AG04450 (cell line): Measurements from ENCODE around the gene ARHGEF10L. TPM values are rescaled to one million over a fixed set of nuclear protein-coding genes. Genes with fewer than 3 reads are reported as not detected.

Experiments used
- CTCF ChIA-PET: fragments of 300-600, 350-600 bp; formaldehyde crosslinking; extraction: SDS; loops from one replicate; lab custom pipeline; 2022; ENCODE audit warnings: antibody characterized with exemption, inconsistent platforms; lab: Charles Lee
- POLR2A ChIA-PET: fragments of 350-600 bp; formaldehyde crosslinking; extraction: SDS; loops from one replicate; lab custom pipeline; 2021; ENCODE audit warnings: antibody characterized with exemption, inconsistent platforms; lab: Yijun Ruan, JAX
- DNase-seq: peaks from one replicate; pipeline ENCODE4 v3.0.0-alpha.2; 2011; ENCODE audit warnings: low read depth, low spot score
- H3K27ac ChIP-seq: one replicate; pipeline ENCODE4 v1.5.1; 2012; ENCODE audit warnings: low read depth, low read length, control low read depth
- H3K27me3 ChIP-seq: one replicate; pipeline ENCODE4 v1.6.0; 2012; ENCODE audit warnings: low read length; ENCODE audit not compliant: control insufficient read depth, insufficient read depth
- H3K4me3 ChIP-seq: 2 replicates; pipeline ENCODE4 v1.5.1; 2011; ENCODE audit warnings: mild to moderate bottlenecking, low read depth, low read length, control low read depth
- H3K9me3 ChIP-seq: 2 replicates; pipeline ENCODE4 v1.5.1; 2012; ENCODE audit warnings: low read length; ENCODE audit not compliant: control insufficient read depth, insufficient read depth
- polyA plus RNA-seq: library from polyadenylated mRNA; depleted of rRNA; stranded (reverse); fragments of >200 nt; gene quantifications from 2 replicates; pipeline ENCODE4 v1.2.3, GENCODE V29; 2011
- TF ChIP-seq, protein P1 (sequence below): IDR thresholded peaks from 2 replicates; pipeline ENCODE4 v1.5.1; 2011; ENCODE audit warnings: low read depth, low read length, control low read depth, inconsistent platforms

ARHGEF10L gene
- polyA plus RNA-seq, 1 experiment: 5.7 TPM

DNA sequence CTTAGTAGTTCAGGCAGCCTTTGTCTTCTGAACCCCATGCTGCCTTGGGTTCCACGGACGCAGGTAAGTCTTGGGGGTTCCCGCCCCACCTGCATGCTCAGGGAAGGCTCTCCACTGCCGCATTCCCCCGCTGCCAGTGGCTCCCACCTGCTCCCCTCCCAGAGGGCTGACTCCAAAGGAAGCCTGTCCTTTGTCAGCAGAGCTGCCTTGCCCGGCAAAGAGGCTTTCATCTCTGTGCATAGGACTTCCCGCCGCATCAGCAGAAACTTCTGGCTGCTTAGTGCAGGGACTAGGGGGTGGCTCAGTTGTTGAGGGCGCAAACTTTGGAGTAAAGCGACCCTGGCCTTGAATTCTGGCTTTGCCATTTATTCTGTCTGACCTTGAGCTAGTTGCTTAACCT, 190.4 kb downstream of the ARHGEF10L start:
- CTCF ChIA-PET: no interaction called here

DNA sequence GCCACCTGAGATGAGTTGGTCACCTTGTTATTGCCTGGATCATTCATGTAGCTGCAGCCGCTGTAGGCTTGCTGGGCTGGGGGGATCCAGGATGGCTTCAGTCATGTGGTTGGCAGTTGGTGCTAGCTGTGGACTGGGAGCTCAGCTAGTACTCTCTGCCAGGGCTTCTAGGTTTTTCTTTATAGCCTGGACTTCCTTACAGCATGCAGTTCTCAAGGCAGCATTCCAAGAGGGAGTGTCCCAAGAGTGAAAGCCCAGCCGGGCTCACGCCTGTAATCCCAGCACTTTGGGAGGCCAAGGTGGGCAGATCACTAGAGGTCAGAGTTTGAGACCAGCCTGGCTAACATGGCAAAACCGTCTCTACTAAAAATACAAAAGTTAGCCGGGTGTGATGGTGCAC, 192.0 kb downstream of the ARHGEF10L start:
- CTCF ChIA-PET: no interaction called here
- peaks cover 6% of the 10 kb centered on the region for H3K27me3 ChIP-seq
- H3K9me3 ChIP-seq: no peaks in the 10 kb centered on the region; the same call in 1 of the 2 replicates
- no peak for DNase-seq
- TF ChIP-seq, protein P1, sequence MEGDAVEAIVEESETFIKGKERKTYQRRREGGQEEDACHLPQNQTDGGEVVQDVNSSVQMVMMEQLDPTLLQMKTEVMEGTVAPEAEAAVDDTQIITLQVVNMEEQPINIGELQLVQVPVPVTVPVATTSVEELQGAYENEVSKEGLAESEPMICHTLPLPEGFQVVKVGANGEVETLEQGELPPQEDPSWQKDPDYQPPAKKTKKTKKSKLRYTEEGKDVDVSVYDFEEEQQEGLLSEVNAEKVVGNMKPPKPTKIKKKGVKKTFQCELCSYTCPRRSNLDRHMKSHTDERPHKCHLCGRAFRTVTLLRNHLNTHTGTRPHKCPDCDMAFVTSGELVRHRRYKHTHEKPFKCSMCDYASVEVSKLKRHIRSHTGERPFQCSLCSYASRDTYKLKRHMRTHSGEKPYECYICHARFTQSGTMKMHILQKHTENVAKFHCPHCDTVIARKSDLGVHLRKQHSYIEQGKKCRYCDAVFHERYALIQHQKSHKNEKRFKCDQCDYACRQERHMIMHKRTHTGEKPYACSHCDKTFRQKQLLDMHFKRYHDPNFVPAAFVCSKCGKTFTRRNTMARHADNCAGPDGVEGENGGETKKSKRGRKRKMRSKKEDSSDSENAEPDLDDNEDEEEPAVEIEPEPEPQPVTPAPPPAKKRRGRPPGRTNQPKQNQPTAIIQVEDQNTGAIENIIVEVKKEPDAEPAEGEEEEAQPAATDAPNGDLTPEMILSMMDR: no peak
- POLR2A ChIA-PET: no interaction called here
- no peak overlapping the region for H3K27ac ChIP-seq
- H3K4me3 ChIP-seq: no peak overlapping the region

More for the DNA sequence above, 190.4 kb downstream of the ARHGEF10L start:
- TF ChIP-seq, protein P1: no peak
- Histone ChIP-seq H3K9me3 (no peaks in the 10 kb centered on the region; the same call in 1 of the 2 replicates), H3K27me3 (peaks cover 8% of the 10 kb centered on the region), H3K4me3 (no peak overlapping the region), H3K27ac (no peak overlapping the region)
- DNase-seq: no peak
- POLR2A ChIA-PET: no interaction called here

DNA sequence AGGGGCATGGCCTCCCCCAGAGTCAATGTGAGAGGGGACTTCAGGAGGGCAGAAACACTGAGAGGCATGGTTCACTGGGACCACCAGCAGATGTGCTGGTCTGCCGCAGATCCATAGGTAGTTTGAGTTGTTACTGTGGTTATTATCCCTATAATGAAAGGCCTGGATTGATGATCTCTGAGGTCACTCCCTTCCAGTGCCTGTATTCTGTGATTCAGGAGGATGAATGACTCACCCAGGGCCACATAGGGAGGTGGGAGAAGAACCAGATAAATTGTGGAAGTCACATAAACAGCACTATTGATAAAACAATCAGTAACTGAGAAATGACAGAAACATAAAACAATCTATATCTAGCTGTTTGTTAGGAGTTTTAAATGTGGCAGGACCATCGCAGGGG, 193.0 kb downstream of the ARHGEF10L start:
- no peak for DNase-seq
- ChIA-PET CTCF (interaction anchor here (1.0 kb wide), 1 partner anchor 36 kb away, joined by 3 read pairs; no protein-coding TSS in a partner anchor), POLR2A (no interaction called here)
- Histone ChIP-seq H3K27ac (no peak overlapping the region), H3K27me3 (peaks cover 5% of the 10 kb centered on the region), H3K9me3 (no peaks in the 10 kb centered on the region; the same call in 1 of the 2 replicates), H3K4me3 (no peak overlapping the region)
- TF ChIP-seq, protein P1: no peak

DNA sequence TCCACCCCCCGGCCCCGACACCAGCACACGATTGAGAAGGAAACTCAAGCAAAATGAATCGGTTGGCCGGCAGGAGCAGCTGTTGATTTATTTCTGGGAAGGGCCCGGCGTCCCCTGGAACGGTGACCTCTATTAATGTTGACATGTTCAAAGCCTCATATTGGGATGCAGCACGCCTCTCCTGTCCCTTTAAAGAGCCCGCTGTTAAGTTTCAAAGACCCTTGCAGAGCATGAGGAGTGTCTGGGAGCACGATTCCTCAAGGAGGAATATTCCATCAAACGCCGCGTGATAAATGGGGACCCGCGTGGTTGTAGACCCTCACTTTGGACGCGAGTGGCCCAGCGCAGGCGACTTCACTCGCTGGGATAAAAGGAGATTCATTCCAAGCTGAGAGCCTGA, 194.2 kb downstream of the ARHGEF10L start:
- TF ChIP-seq, protein P1: no peak
- H3K9me3 ChIP-seq: no peaks in the 10 kb centered on the region
- no peak overlapping the region for H3K4me3 ChIP-seq
- no peak overlapping the region for H3K27ac ChIP-seq
- ChIA-PET CTCF (no interaction called here), POLR2A (no interaction called here)
- peaks cover 5% of the 10 kb centered on the region for H3K27me3 ChIP-seq
- no peak for DNase-seq

DNA sequence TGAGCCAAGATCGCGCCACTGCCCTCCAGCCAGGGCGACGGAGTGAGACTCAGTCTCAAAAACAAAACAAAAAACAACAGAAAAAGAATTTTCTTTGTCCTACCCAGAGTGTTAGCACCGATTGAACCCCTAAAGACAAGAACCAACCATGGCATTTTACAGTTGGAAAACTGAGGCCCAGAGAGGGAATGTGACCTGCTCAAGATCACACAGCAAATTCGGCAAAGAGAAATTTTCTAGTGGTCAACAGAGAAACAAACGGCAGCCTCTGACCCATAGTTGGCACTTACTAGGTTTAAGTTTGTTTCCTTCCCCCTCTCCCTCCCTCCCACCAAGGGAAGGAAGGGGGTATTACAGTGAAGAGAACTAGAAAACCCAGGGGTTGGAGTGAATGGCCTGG, 195.1 kb downstream of the ARHGEF10L start:
- ChIA-PET POLR2A (no interaction called here), CTCF (no interaction called here)

More for the DNA sequence above, 195.1 kb downstream of the ARHGEF10L start:
- H3K4me3 ChIP-seq: no peak overlapping the region
- H3K9me3 ChIP-seq: no peaks in the 10 kb centered on the region
- H3K27me3 ChIP-seq: peaks cover 6% of the 10 kb centered on the region
- DNase-seq: no peak
- H3K27ac ChIP-seq: no peak overlapping the region
- TF ChIP-seq, protein P1: no peak
